GM23338 (cell line): ENCODE data around the gene ROBO1. TPM values are rescaled to one million over a fixed set of nuclear protein-coding genes. Genes with fewer than 3 reads are reported as not detected.

Source experiments
- ATAC-seq: fragments of 200-7000 bp; cut with Tn5 transposase; 3 replicates; pipeline ENCODE4 v1.9.1; 2020
- DNase-seq: peaks from one replicate; pipeline ENCODE4 v3.0.0-alpha.2; 2015; ENCODE audit warnings: low spot score
- H2AFZ ChIP-seq: fragments of 200-600 bp; sonication (generic); 2 replicates; pipeline ENCODE4 v1.8.0; 2016; ENCODE audit warnings: antibody characterized with exemption, mild to moderate bottlenecking, moderate library complexity
- H3F3A ChIP-seq: fragments of 200-600 bp; sonication (generic); replicated peaks from 2 replicates; pipeline ENCODE4 v1.8.0; 2017; ENCODE audit warnings: antibody characterized with exemption, mixed run types, low read depth
- H3K27ac ChIP-seq: fragments of 200-600 bp; sonication (generic); 2 replicates; pipeline ENCODE4 v1.6.1; 2016; ENCODE audit warnings: low read depth
- H3K27me3 ChIP-seq: fragments of 200-600 bp; sonication (generic); 2 replicates; pipeline ENCODE4 v1.8.0; 2016; ENCODE audit warnings: mild to moderate bottlenecking, mixed run types, moderate library complexity; ENCODE audit not compliant: insufficient read depth
- H3K36me3 ChIP-seq: fragments of 200-600 bp; sonication (generic); 2 replicates; pipeline ENCODE4 v1.8.0; 2016; ENCODE audit warnings: mild to moderate bottlenecking; ENCODE audit not compliant: insufficient read depth
- H3K4me1 ChIP-seq: fragments of 200-600 bp; sonication (generic); 2 replicates; pipeline ENCODE4 v1.8.0; 2016; ENCODE audit warnings: mild to moderate bottlenecking, moderate library complexity; ENCODE audit not compliant: insufficient read depth
- H3K4me2 ChIP-seq: fragments of 200-600 bp; sonication (generic); 2 replicates; pipeline ENCODE4 v1.7.1; 2017; ENCODE audit warnings: mixed run types
- H3K4me3 ChIP-seq: fragments of 200-600 bp; sonication (generic); 2 replicates; pipeline ENCODE4 v1.6.1; 2016; ENCODE audit warnings: mixed run types
- H3K79me2 ChIP-seq: fragments of 200-600 bp; sonication (generic); replicated peaks from 2 replicates; pipeline ENCODE4 v1.8.0; 2017; ENCODE audit warnings: mild to moderate bottlenecking; ENCODE audit not compliant: insufficient read depth
- H3K9me2 ChIP-seq: fragments of 200-600 bp; sonication (generic); 2 replicates; pipeline ENCODE4 v1.8.0; 2017; ENCODE audit not compliant: insufficient read depth
- H4K20me1 ChIP-seq: fragments of 200-600 bp; sonication (generic); replicated peaks from 2 replicates; pipeline ENCODE4 v1.8.0; 2017; ENCODE audit warnings: mild to moderate bottlenecking; ENCODE audit not compliant: insufficient read depth
- H3K27ac Mint-ChIP-seq: 2 replicates; pipeline ENCODE4 v1.8.0; 2020; ENCODE audit warnings: inconsistent platforms, mild to moderate bottlenecking, moderate library complexity, mixed read lengths
- H3K27me3 Mint-ChIP-seq: 3 replicates; pipeline ENCODE4 v1.8.0; 2022; ENCODE audit warnings: low read depth, mild to moderate bottlenecking, moderate library complexity, mixed read lengths, inconsistent platforms; ENCODE audit not compliant: insufficient read depth, poor library complexity
- H3K36me3 Mint-ChIP-seq: 3 replicates; pipeline ENCODE4 v1.8.0; 2021; ENCODE audit warnings: low read depth, mild to moderate bottlenecking, inconsistent platforms, moderate library complexity, mixed read lengths
- H3K4me1 Mint-ChIP-seq: 3 replicates; pipeline ENCODE4 v1.8.0; 2020; ENCODE audit warnings: mild to moderate bottlenecking, inconsistent platforms, mixed read lengths
- H3K4me3 Mint-ChIP-seq: 3 replicates; pipeline ENCODE4 v1.8.0; 2021; ENCODE audit warnings: moderate library complexity, mild to moderate bottlenecking, inconsistent platforms, mixed read lengths
- H3K9me3 Mint-ChIP-seq: 3 replicates; pipeline ENCODE4 v1.8.0; 2020; ENCODE audit warnings: moderate library complexity, mild to moderate bottlenecking, inconsistent platforms, mixed read lengths
- CREB1 ChIP-seq: fragments of 250-450 bp; sonication (Bioruptor Pico); IDR thresholded peaks from 2 replicates; pipeline ENCODE4 v1.5.0; 2020; ENCODE audit warnings: low read depth, mild to moderate bottlenecking, moderate library complexity
- CTCF ChIP-seq, 2 experiments: fragments of 200-600 bp in 1 of 2; sonication (generic) in 1 of 2; conservative IDR thresholded peaks; 2 replicates each; pipeline versions ENCODE4 v1.5.1 to v1.6.1; 2016 to 2017; ENCODE audit warnings: antibody characterized with exemption in 2 of 2, low read depth in 2 of 2, mild to moderate bottlenecking in 2 of 2, moderate library complexity in 1 of 2
- ETS1 ChIP-seq: IDR thresholded peaks from 2 replicates; pipeline ENCODE4 v1.6.1; 2016; ENCODE audit warnings: antibody characterized with exemption
- EZH2 ChIP-seq: fragments of 200-600 bp; sonication (generic); IDR thresholded peaks from one replicate; pipeline ENCODE4 v1.8.0; 2017; ENCODE audit warnings: antibody characterized with exemption, mild to moderate bottlenecking, low read depth; ENCODE audit not compliant: unreplicated experiment
- EZH2phosphoT487 ChIP-seq: fragments of 200-600 bp; sonication (generic); IDR thresholded peaks from one replicate; pipeline ENCODE4 v1.8.1; 2018; ENCODE audit warnings: antibody characterized with exemption; ENCODE audit not compliant: unreplicated experiment
- JUNB ChIP-seq: IDR thresholded peaks from one replicate; pipeline ENCODE4 v1.6.1; 2016; ENCODE audit warnings: antibody characterized with exemption; ENCODE audit not compliant: unreplicated experiment
- NANOG ChIP-seq: IDR thresholded peaks from 2 replicates; pipeline ENCODE4 v1.6.1; 2016; ENCODE audit warnings: antibody characterized with exemption, borderline replicate concordance
- POLR2AphosphoS5 ChIP-seq: IDR thresholded peaks from 2 replicates; pipeline ENCODE4 v1.6.1; 2016; ENCODE audit warnings: antibody characterized with exemption, low read depth
- REST ChIP-seq: IDR thresholded peaks from one replicate; pipeline ENCODE4 v1.6.1; 2018; ENCODE audit warnings: antibody characterized with exemption; ENCODE audit not compliant: unreplicated experiment
- STAT1 ChIP-seq: IDR thresholded peaks from one replicate; pipeline ENCODE4 v1.6.1; 2016; ENCODE audit warnings: antibody characterized with exemption; ENCODE audit not compliant: unreplicated experiment
- ZNF114 ChIP-seq: fragments of 250-450 bp; sonication (Bioruptor Pico); IDR thresholded peaks from 2 replicates; pipeline ENCODE4 v1.5.0; 2020; ENCODE audit warnings: mild to moderate bottlenecking, moderate library complexity
- ZNF331 ChIP-seq: fragments of 250-450 bp; sonication (Bioruptor Pico); IDR thresholded peaks from 2 replicates; pipeline ENCODE4 v1.5.0; 2020; ENCODE audit warnings: low read depth, mild to moderate bottlenecking, moderate library complexity
- ZNF462 ChIP-seq: fragments of 250-450 bp; sonication (Bioruptor Pico); IDR thresholded peaks from 2 replicates; pipeline ENCODE4 v1.5.0; 2020; ENCODE audit warnings: mild to moderate bottlenecking, moderate library complexity
- polyA plus RNA-seq: library from polyadenylated mRNA; unstranded; fragments of >200 nt; fragmentation: Nextera tagmentation; extraction: Ambion mirVana; gene quantifications from 2 replicates; pipeline ENCODE4 v1.2.1, GENCODE V29; 2016
- total RNA-seq: library from RNA; depleted of rRNA; stranded (reverse); fragments of >200 nt; shearing (Covaris generic); gene quantifications from 2 replicates; pipeline ENCODE4 v1.2.3, GENCODE V29; 2014

ROBO1 gene
- total and polyA plus RNA-seq, 2 experiments from 2014 or later, result 19.2 to 78.3 TPM

GRCh38 chr3:79170021-79170420 lies 597.8 kb downstream of the ROBO1 start:
- no peak overlapping the region for H3K4me2 ChIP-seq
- Mint-ChIP-seq H3K36me3 (peaks cover 12% of the 10 kb centered on the region; the same call in 2 of the 3 replicates), H3K4me3 (no peak overlapping the region), H3K4me1 (peaks cover 16% of the 10 kb centered on the region), H3K9me3 (peaks cover 13% of the 10 kb centered on the region; the same call in 2 of the 3 replicates), H3K27me3 (no peaks in the 10 kb centered on the region), H3K27ac (no peak overlapping the region)
- H3K27me3 ChIP-seq, result no peaks in the 10 kb centered on the region
- no peaks in the 10 kb centered on the region for H3F3A ChIP-seq
- DNase-seq (no peak), ATAC-seq (no peak)
- TF ChIP-seq ZNF114 (CRISPR knock-in tag) (no peak), ZNF331 (no peak), ZNF462 (CRISPR knock-in tag) (no peak), JUNB (no peak), CTCF (conservative IDR thresholded peaks at IDR 0.05; ENCODE audit: low read depth in 2 of 2) (no peak), CREB1 (CRISPR knock-in tag) (no peak), NANOG (no peak), EZH2 (no peak), POLR2AphosphoS5 (no peak), ETS1 (no peak), REST (no peak), STAT1 (no peak), EZH2phosphoT487 (no peak)
- H3K36me3 ChIP-seq, result no peaks in the 10 kb centered on the region
- no peaks in the 10 kb centered on the region for H3K9me2 ChIP-seq
- peaks cover 10% of the 10 kb centered on the region; the same call in 1 of the 2 replicates for H3K4me1 ChIP-seq
- H3K79me2 ChIP-seq, result no peaks in the 10 kb centered on the region
- H3K4me3 ChIP-seq, result no peak overlapping the region
- H3K27ac ChIP-seq, result no peak overlapping the region
- H4K20me1 ChIP-seq, result no peaks in the 10 kb centered on the region
- H2AFZ ChIP-seq, result no peak overlapping the region
